ENCODE measurements around the gene STON2.
"Not testable (repeated sequence)": the region's sequence is repeated elsewhere in the genome, so short reads cannot be mapped to it uniquely, and the experiment has no call there.

The STON2 gene

DNA sequence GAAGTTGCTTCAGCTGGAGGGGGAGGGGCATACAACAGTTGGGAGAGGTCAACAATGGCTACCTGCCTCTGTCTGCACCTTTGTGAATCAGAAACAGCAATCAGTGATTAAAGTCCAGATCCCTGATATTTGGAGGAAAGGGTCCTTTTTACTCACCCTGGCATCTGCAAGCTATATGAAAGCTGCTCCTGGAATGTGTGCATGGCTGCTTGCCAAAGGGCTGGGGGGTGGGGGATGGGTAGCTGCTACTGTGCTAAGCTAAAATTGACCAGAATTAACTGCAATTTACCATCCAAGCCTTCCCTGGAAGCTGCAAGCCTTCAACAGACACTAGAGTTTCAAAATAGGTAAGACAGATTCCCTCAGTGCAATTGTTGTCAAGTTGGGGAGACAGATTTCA lies 165.8 kb downstream of the STON2 start:
- Histone ChIP-seq H3K27ac (no peak overlapping the region), H3K27me3 (ENCODE audit: insufficient read depth, low read depth, severe bottlenecking) (no peaks in the 10 kb centered on the region), H3K36me3 (no peaks in the 10 kb centered on the region), H3K4me3 (ENCODE audit: low read depth, low read length) (no peak overlapping the region), H3K9me3 (ENCODE audit: severe bottlenecking) (no peaks in the 10 kb centered on the region)
- DNase-seq: no peak
- TF ChIP-seq, protein P1, sequence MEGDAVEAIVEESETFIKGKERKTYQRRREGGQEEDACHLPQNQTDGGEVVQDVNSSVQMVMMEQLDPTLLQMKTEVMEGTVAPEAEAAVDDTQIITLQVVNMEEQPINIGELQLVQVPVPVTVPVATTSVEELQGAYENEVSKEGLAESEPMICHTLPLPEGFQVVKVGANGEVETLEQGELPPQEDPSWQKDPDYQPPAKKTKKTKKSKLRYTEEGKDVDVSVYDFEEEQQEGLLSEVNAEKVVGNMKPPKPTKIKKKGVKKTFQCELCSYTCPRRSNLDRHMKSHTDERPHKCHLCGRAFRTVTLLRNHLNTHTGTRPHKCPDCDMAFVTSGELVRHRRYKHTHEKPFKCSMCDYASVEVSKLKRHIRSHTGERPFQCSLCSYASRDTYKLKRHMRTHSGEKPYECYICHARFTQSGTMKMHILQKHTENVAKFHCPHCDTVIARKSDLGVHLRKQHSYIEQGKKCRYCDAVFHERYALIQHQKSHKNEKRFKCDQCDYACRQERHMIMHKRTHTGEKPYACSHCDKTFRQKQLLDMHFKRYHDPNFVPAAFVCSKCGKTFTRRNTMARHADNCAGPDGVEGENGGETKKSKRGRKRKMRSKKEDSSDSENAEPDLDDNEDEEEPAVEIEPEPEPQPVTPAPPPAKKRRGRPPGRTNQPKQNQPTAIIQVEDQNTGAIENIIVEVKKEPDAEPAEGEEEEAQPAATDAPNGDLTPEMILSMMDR (IDR thresholded peaks at IDR 0.05; ENCODE audit: low read depth, low read length): no peak

DNA sequence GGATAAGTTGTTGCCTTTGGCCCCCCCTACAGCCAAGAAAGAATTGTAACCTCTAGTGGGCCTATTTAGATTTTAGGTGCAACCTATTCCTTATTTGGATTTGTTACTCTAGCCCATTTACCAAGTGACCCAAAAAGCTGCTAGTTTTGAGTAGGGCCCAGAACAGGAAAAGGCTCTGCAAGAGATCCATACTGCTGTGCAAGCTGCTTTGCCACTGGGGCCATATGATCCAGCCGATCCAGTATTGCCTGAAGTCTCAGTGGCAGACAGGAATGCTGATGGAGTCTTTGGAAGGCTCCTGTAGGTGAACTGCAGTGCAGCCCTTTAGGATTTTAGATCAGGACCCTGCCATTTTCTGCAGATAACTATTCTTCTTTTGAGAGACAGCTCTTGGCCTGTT lies 166.5 kb downstream of the STON2 start:
- DNase-seq: no peak
- H3K9me3 ChIP-seq (ENCODE audit: severe bottlenecking): no peaks in the 10 kb centered on the region
- no peaks in the 10 kb centered on the region for H3K27me3 ChIP-seq (ENCODE audit: insufficient read depth, low read depth, severe bottlenecking)
- no peaks in the 10 kb centered on the region for H3K36me3 ChIP-seq
- H3K4me3 ChIP-seq (ENCODE audit: low read depth, low read length): no peak overlapping the region
- no peak overlapping the region for H3K27ac ChIP-seq
- TF ChIP-seq, protein P1 (IDR thresholded peaks at IDR 0.05; ENCODE audit: low read depth, low read length): no peak

GRCh38 chr14:81231540-81231939 lies 168.6 kb downstream of the STON2 start:
- H3K4me3 ChIP-seq (ENCODE audit: low read depth, low read length): no peak overlapping the region
- DNase-seq: no peak
- TF ChIP-seq, protein P1 (IDR thresholded peaks at IDR 0.05; ENCODE audit: low read depth, low read length): no peak
- no peaks in the 10 kb centered on the region for H3K36me3 ChIP-seq
- no peaks in the 10 kb centered on the region for H3K27me3 ChIP-seq (ENCODE audit: insufficient read depth, low read depth, severe bottlenecking)
- H3K27ac ChIP-seq: no peak overlapping the region
- no peaks in the 10 kb centered on the region for H3K9me3 ChIP-seq (ENCODE audit: severe bottlenecking)

- no peak for DNase-seq
- TF ChIP-seq, protein P1 (IDR thresholded peaks at IDR 0.05; ENCODE audit: low read depth, low read length): no peak
- Histone ChIP-seq H3K36me3 (no peaks in the 10 kb centered on the region; the same call in 1 of the 2 replicates), H3K4me3 (ENCODE audit: low read depth, low read length) (no peak overlapping the region), H3K27ac (no peak overlapping the region), H3K27me3 (ENCODE audit: insufficient read depth, low read depth, severe bottlenecking) (no peaks in the 10 kb centered on the region), H3K9me3 (ENCODE audit: severe bottlenecking) (no peaks in the 10 kb centered on the region)
Observed at GRCh38 chr14:81224222-81224621, 175.9 kb downstream of the STON2 start.

- DNase-seq; H3K27me3 ChIP-seq (ENCODE audit: insufficient read depth, low read depth, severe bottlenecking); H3K4me3 ChIP-seq (ENCODE audit: low read depth, low read length); H3K36me3 ChIP-seq; H3K9me3 ChIP-seq (ENCODE audit: severe bottlenecking); H3K27ac ChIP-seq: not testable (repeated sequence)
Observed at GRCh38 chr14:81223788-81224187, 176.3 kb downstream of the STON2 start.

GRCh38 chr14:81222691-81223090 lies 177.4 kb downstream of the STON2 start:
- TF ChIP-seq, protein P1 (IDR thresholded peaks at IDR 0.05; ENCODE audit: low read depth, low read length): no peak
- no peak for DNase-seq
- H3K9me3 ChIP-seq (ENCODE audit: severe bottlenecking): no peaks in the 10 kb centered on the region
- no peak overlapping the region for H3K4me3 ChIP-seq (ENCODE audit: low read depth, low read length)
- H3K36me3 ChIP-seq: no peaks in the 10 kb centered on the region; the same call in 1 of the 2 replicates
- no peaks in the 10 kb centered on the region for H3K27me3 ChIP-seq (ENCODE audit: insufficient read depth, low read depth, severe bottlenecking)
- H3K27ac ChIP-seq: peak overlapping the region; percentile 100
